HepG2 (cell line): Measurements from ENCODE around the gene TPI1. TPM values are rescaled to one million over a fixed set of nuclear protein-coding genes. Genes with fewer than 3 reads are reported as not detected.
A peak's percentile ranks its signal among the peaks of the same experiment; 100 is the strongest.

Source experiments
- AFF4 ChIP-seq: sonication (generic); formaldehyde crosslinking; IDR thresholded peaks from 2 replicates; pipeline ENCODE4 v1.4.0; 2020; ENCODE audit warnings: missing genetic modification reagents
- GPBP1L1 ChIP-seq: sonication (generic); formaldehyde crosslinking; IDR thresholded peaks from 2 replicates; pipeline ENCODE4 v1.5.0; 2020; ENCODE audit warnings: mild to moderate bottlenecking, missing genetic modification reagents
- HOXA7 ChIP-seq: sonication (generic); formaldehyde crosslinking; IDR thresholded peaks from 2 replicates; pipeline ENCODE4 v1.8.1; 2022; ENCODE audit warnings: mild to moderate bottlenecking, missing genetic modification reagents, moderate library complexity
- MAX ChIP-seq: IDR thresholded peaks from 2 replicates; pipeline ENCODE4 v1.6.1; 2012; ENCODE audit warnings: inconsistent platforms
- POGK ChIP-seq: sonication (generic); formaldehyde crosslinking; conservative IDR thresholded peaks from 2 replicates; pipeline ENCODE4 v1.8.0; 2022; ENCODE audit warnings: mild to moderate bottlenecking, moderate library complexity, missing genetic modification reagents
- REPIN1 ChIP-seq: sonication (generic); formaldehyde crosslinking; IDR thresholded peaks from 2 replicates; pipeline ENCODE4 v1.8.0; 2022; ENCODE audit warnings: missing genetic modification reagents, low read depth, mild to moderate bottlenecking, borderline replicate concordance
- SP2 ChIP-seq: sonication (generic); formaldehyde crosslinking; IDR thresholded peaks from 2 replicates; pipeline ENCODE4 v1.5.1; 2020; ENCODE audit warnings: mild to moderate bottlenecking, missing genetic modification reagents
- SRSF9 ChIP-seq: fragments of 200-400 bp; formaldehyde crosslinking; IDR thresholded peaks from 2 replicates; pipeline ENCODE4 v1.6.1; 2018; ENCODE audit warnings: borderline replicate concordance, mild to moderate bottlenecking, low read depth, low read length; ENCODE audit not compliant: insufficient read depth, poor library complexity, severe bottlenecking
- TGIF2 ChIP-seq: IDR thresholded peaks from 2 replicates; pipeline ENCODE4 v1.6.1; 2016; ENCODE audit warnings: control low read depth, missing compliant biosample characterization
- U2AF1 ChIP-seq: fragments of 200-400 bp; formaldehyde crosslinking; optimal IDR thresholded peaks from 2 replicates; pipeline ENCODE3; 2017; ENCODE audit warnings: mild to moderate bottlenecking, low read depth, low read length
- ZFP36L2 ChIP-seq: sonication (generic); formaldehyde crosslinking; IDR thresholded peaks from 2 replicates; pipeline ENCODE4 v1.4.0; 2020; ENCODE audit warnings: missing genetic modification reagents
- ZNF496 ChIP-seq: sonication (generic); formaldehyde crosslinking; IDR thresholded peaks from 2 replicates; pipeline ENCODE4 v1.8.1; 2023; ENCODE audit warnings: mild to moderate bottlenecking, moderate library complexity, missing genetic modification reagents; ENCODE audit not compliant: insufficient replicate concordance
- ZNF609 ChIP-seq: sonication (generic); formaldehyde crosslinking; IDR thresholded peaks from 2 replicates; pipeline ENCODE4 v1.4.0; 2020; ENCODE audit warnings: mild to moderate bottlenecking, missing genetic modification reagents, borderline replicate concordance
- ZNF652 ChIP-seq: IDR thresholded peaks from 2 replicates; pipeline ENCODE4 v1.6.1; 2016; ENCODE audit warnings: low read depth, borderline replicate concordance
- ZNF737 ChIP-seq: sonication (generic); formaldehyde crosslinking; IDR thresholded peaks from 2 replicates; pipeline ENCODE4 v1.5.0; 2020; ENCODE audit warnings: missing genetic modification reagents, mild to moderate bottlenecking, borderline replicate concordance
- ZNF777 ChIP-seq: sonication (generic); formaldehyde crosslinking; IDR thresholded peaks from 2 replicates; pipeline ENCODE4 v1.4.0; 2020; ENCODE audit warnings: missing genetic modification reagents
- polyA plus RNA-seq, 8 experiments: library from polyadenylated mRNA; depleted of rRNA in 3 of 8; stranded (reverse) in 7 of 8; unstranded in 1 of 8; fragments of >200 nt; fragmentation: Illumina TruSeq in 4 of 8; extraction: Trizol in 4 of 8; gene quantifications; 2 replicates each; pipeline versions ENCODE4 v1.2.1 to v1.2.3, GENCODE V29; 2011 to 2016; ENCODE audit warnings: low read depth in 4 of 8, missing spikeins in 1 of 8, mixed read lengths in 1 of 8; ENCODE audit not compliant: insufficient read depth in 1 of 8
- total RNA-seq, 5 experiments: library from RNA; depleted of rRNA; stranded (reverse); fragments of >200 nt; fragmentation: Illumina TruSeq; extraction: Trizol; gene quantifications; 2 replicates each; pipeline ENCODE4 v1.2.3, GENCODE V29; 2016; ENCODE audit warnings: low read depth in 1 of 5

TPI1 gene
- total and polyA plus RNA-seq, 2 of the 13 experiments (the other 11 are each of a cell fraction or from before 2014, with no cell fraction given) = 945 to 2,535 TPM

- no peak for TF ChIP-seq POGK (CRISPR knock-in tag)
- no peak for TF ChIP-seq ZNF737 (CRISPR knock-in tag)
- no peak for TF ChIP-seq HOXA7 (CRISPR knock-in tag)
- TF ChIP-seq MAX = no peak
- TF ChIP-seq U2AF1 = no peak
- TF ChIP-seq SP2 = no peak
- no peak for TF ChIP-seq AFF4
- no peak for TF ChIP-seq ZNF777 (CRISPR knock-in tag)
- no peak for TF ChIP-seq ZFP36L2 (CRISPR knock-in tag)
- TF ChIP-seq SRSF9 = no peak
- TF ChIP-seq REPIN1 (CRISPR knock-in tag) = no peak
- no peak for TF ChIP-seq ZNF496 (CRISPR knock-in tag)
- TF ChIP-seq ZNF652 (CRISPR knock-in tag) = no peak
- 0 out of 2 replicates have a peak, but pooled peaks have one; percentile 10 for TF ChIP-seq TGIF2 (CRISPR knock-in tag)
- TF ChIP-seq ZNF609 (CRISPR knock-in tag) = no peak
- no peak for TF ChIP-seq GPBP1L1
These were observed 4.0 kb downstream of the TPI1 start (continued) for GRCh38 chr12:6871052-6871957.
